ENCODE results near the gene ZC2HC1C. TPM values are rescaled to one million over a fixed set of nuclear protein-coding genes. Genes with fewer than 3 reads are reported as not detected.

Gene ZC2HC1C
- total and polyA plus RNA-seq, 2 of the 13 experiments (the other 11 are each of a cell fraction or from before 2014, with no cell fraction given): 3.3 to 3.5 TPM

GRCh38 chr14:75063491-75064204, 5.8 kb upstream of the ZC2HC1C start, which contains the start of gene ACYP1 (continued):
- TF ChIP-seq HIC2 (CRISPR knock-in tag; IDR thresholded peaks at IDR 0.05; ENCODE audit: low read depth) (no peak), NCOR1 (IDR thresholded peaks at IDR 0.05; ENCODE audit: borderline replicate concordance, low read length) (no peak), ZFAT (CRISPR knock-in tag; conservative IDR thresholded peaks at IDR 0.05) (no peak), ZFP36 (IDR thresholded peaks at IDR 0.05; ENCODE audit: borderline replicate concordance, low read depth, low read length, partially characterized antibody) (no peak), ZNF446 (CRISPR knock-in tag; IDR thresholded peaks at IDR 0.05) (no peak), SMC3 (IDR thresholded peaks at IDR 0.05; ENCODE audit: low read length) (no peak), THAP8 (CRISPR knock-in tag; IDR thresholded peaks at IDR 0.05; ENCODE audit: borderline replicate concordance) (no peak), HIVEP1 (CRISPR knock-in tag; IDR thresholded peaks at IDR 0.05) (no peak), ZNF282 (IDR thresholded peaks at IDR 0.05; ENCODE audit: partially characterized antibody) (no peak), IRF1 (CRISPR knock-in tag; IDR thresholded peaks at IDR 0.05; ENCODE audit: low read depth) (no peak), ZNF432 (CRISPR knock-in tag; IDR thresholded peaks at IDR 0.05; ENCODE audit: borderline replicate concordance) (no peak), SOX5 (CRISPR knock-in tag; IDR thresholded peaks at IDR 0.05; ENCODE audit: borderline replicate concordance) (no peak), NFE2 (CRISPR knock-in tag; IDR thresholded peaks at IDR 0.05) (no peak), ZBTB7B (CRISPR knock-in tag; IDR thresholded peaks at IDR 0.05) (peak; percentile 83), SAP130 (CRISPR knock-in tag; IDR thresholded peaks at IDR 0.05; ENCODE audit: low read depth) (peak; percentile 82), SIX1 (CRISPR knock-in tag; IDR thresholded peaks at IDR 0.05; ENCODE audit: borderline replicate concordance) (no peak), PRDM4 (CRISPR knock-in tag; IDR thresholded peaks at IDR 0.05; ENCODE audit: borderline replicate concordance) (no peak), GABPB1 (CRISPR knock-in tag; IDR thresholded peaks at IDR 0.05) (peak; percentile 91), ARNT2 (CRISPR knock-in tag; IDR thresholded peaks at IDR 0.05; ENCODE audit: low read depth) (no peak), MTA1 (CRISPR knock-in tag; IDR thresholded peaks at IDR 0.05; ENCODE audit: borderline replicate concordance) (no peak), NFIC (IDR thresholded peaks at IDR 0.05; ENCODE audit: low read length) (no peak), ZNF24 (IDR thresholded peaks at IDR 0.05) (no peak), SRY (CRISPR knock-in tag; IDR thresholded peaks at IDR 0.05) (0 out of 2 replicates have a peak, but pooled peaks have one; percentile 43), GMEB1 (CRISPR knock-in tag; IDR thresholded peaks at IDR 0.05; ENCODE audit: borderline replicate concordance) (peak; percentile 69; the same call in 1 of the 2 replicates)
